Parathyroid adenoma (tissue), 2 donors: ENCODE data around the gene LEKR1.
"Not testable (repeated sequence)": the region's sequence is repeated elsewhere in the genome, so short reads cannot be mapped to it uniquely, and the experiment has no call there.

Experiments used
- H2AFZ ChIP-seq: fragments of 300-600 bp; sonication (generic); one replicate; pipeline ENCODE4 v1.7.0; 2017; ENCODE audit warnings: antibody characterized with exemption, mild to moderate bottlenecking
- H3K27ac ChIP-seq: fragments of 300-600 bp; sonication (generic); one replicate; pipeline ENCODE4 v1.7.0; 2017
- H3K27me3 ChIP-seq: fragments of 300-600 bp; sonication (generic); one replicate; pipeline ENCODE4 v1.7.0; 2017; ENCODE audit warnings: low read length; ENCODE audit not compliant: control insufficient read depth, insufficient read depth
- H3K36me3 ChIP-seq: fragments of 300-600 bp; sonication (generic); one replicate; pipeline ENCODE4 v1.7.0; 2017; ENCODE audit warnings: low read length; ENCODE audit not compliant: control insufficient read depth, insufficient read depth
- H3K4me1 ChIP-seq: fragments of 300-600 bp; sonication (generic); one replicate; pipeline ENCODE4 v1.7.0; 2017; ENCODE audit warnings: control low read depth
- H3K4me2 ChIP-seq: fragments of 300-600 bp; sonication (generic); one replicate; pipeline ENCODE4 v1.7.0; 2017; ENCODE audit warnings: low read length
- H3K4me3 ChIP-seq: fragments of 300-600 bp; sonication (generic); one replicate; pipeline ENCODE4 v1.7.0; 2017; ENCODE audit warnings: low read depth, low read length
- H3K79me2 ChIP-seq: fragments of 300-600 bp; sonication (generic); one replicate; pipeline ENCODE4 v1.7.0; 2017; ENCODE audit warnings: control low read depth
- H3K9ac ChIP-seq: fragments of 300-600 bp; sonication (generic); one replicate; pipeline ENCODE4 v1.7.0; 2017; ENCODE audit warnings: mild to moderate bottlenecking
- H3K9me3 ChIP-seq: fragments of 300-600 bp; sonication (generic); one replicate; pipeline ENCODE4 v1.7.0; 2017; ENCODE audit warnings: low read length; ENCODE audit not compliant: control insufficient read depth
- TF ChIP-seq, protein P1 (sequence below): fragments of 300-600 bp; sonication (generic); IDR thresholded peaks from one replicate; pipeline ENCODE4 v1.7.0; 2017; ENCODE audit warnings: antibody characterized with exemption, mild to moderate bottlenecking
- donor health status: primary hyperparathyroidism.

LEKR1 gene

GRCh38 chr3:156820692-156821080 lies 5.5 kb upstream of the LEKR1 start:
- Histone ChIP-seq H3K9ac (no peak overlapping the region), H3K4me1 (peaks cover 22% of the 10 kb centered on the region), H3K4me2 (no peak overlapping the region), H3K79me2 (no peaks in the 10 kb centered on the region), H2AFZ (no peak overlapping the region), H3K36me3 (no peaks in the 10 kb centered on the region), H3K27me3 (no peaks in the 10 kb centered on the region), H3K4me3 (no peak overlapping the region), H3K9me3 (no peaks in the 10 kb centered on the region), H3K27ac (no peak overlapping the region)
- TF ChIP-seq, protein P1, sequence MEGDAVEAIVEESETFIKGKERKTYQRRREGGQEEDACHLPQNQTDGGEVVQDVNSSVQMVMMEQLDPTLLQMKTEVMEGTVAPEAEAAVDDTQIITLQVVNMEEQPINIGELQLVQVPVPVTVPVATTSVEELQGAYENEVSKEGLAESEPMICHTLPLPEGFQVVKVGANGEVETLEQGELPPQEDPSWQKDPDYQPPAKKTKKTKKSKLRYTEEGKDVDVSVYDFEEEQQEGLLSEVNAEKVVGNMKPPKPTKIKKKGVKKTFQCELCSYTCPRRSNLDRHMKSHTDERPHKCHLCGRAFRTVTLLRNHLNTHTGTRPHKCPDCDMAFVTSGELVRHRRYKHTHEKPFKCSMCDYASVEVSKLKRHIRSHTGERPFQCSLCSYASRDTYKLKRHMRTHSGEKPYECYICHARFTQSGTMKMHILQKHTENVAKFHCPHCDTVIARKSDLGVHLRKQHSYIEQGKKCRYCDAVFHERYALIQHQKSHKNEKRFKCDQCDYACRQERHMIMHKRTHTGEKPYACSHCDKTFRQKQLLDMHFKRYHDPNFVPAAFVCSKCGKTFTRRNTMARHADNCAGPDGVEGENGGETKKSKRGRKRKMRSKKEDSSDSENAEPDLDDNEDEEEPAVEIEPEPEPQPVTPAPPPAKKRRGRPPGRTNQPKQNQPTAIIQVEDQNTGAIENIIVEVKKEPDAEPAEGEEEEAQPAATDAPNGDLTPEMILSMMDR, result no peak

- not testable (repeated sequence) for H3K9ac ChIP-seq, H3K79me2 ChIP-seq, H3K4me3 ChIP-seq, H3K9me3 ChIP-seq, H3K4me2 ChIP-seq, H2AFZ ChIP-seq, H3K27ac ChIP-seq, H3K36me3 ChIP-seq, H3K27me3 ChIP-seq
- H3K4me1 ChIP-seq, result peaks cover 22% of the 10 kb centered on the region
Measured at GRCh38 chr3:156822626-156823260, 3.4 kb upstream of the LEKR1 start.

GRCh38 chr3:156825795-156826143 lies 384 bp upstream of the LEKR1 start:
- TF ChIP-seq, protein P1, result no peak
- peak overlapping the region; percentile 93 for H3K9ac ChIP-seq

GRCh38 chr3:156826896-156827882 lies 1.0 kb downstream of the LEKR1 start:
- Histone ChIP-seq H3K27ac (peak overlapping the region; percentile 100), H3K9ac (peak overlapping the region; percentile 93), H3K4me2 (peak overlapping the region; percentile 96), H3K9me3 (no peaks in the 10 kb centered on the region), H3K36me3 (no peaks in the 10 kb centered on the region), H2AFZ (peak overlapping the region; percentile 93), H3K4me1 (peaks cover 15% of the 10 kb centered on the region), H3K27me3 (no peaks in the 10 kb centered on the region), H3K4me3 (peak overlapping the region; percentile 82), H3K79me2 (no peaks in the 10 kb centered on the region)
- TF ChIP-seq, protein P1, result no peak

More at GRCh38 chr3:156825795-156826143, 384 bp upstream of the LEKR1 start:
- Histone ChIP-seq H3K4me3 (peak overlapping the region; percentile 82), H3K4me2 (peak overlapping the region; percentile 96), H3K36me3 (no peaks in the 10 kb centered on the region), H3K27me3 (no peaks in the 10 kb centered on the region), H2AFZ (peak overlapping the region; percentile 93), H3K27ac (peak overlapping the region; percentile 100), H3K4me1 (peaks cover 15% of the 10 kb centered on the region), H3K79me2 (no peaks in the 10 kb centered on the region), H3K9me3 (no peaks in the 10 kb centered on the region)

- Histone ChIP-seq H3K4me1 (peaks cover 16% of the 10 kb centered on the region), H3K27me3 (no peaks in the 10 kb centered on the region), H3K27ac (no peak overlapping the region), H3K9ac (no peak overlapping the region), H3K79me2 (no peaks in the 10 kb centered on the region), H3K36me3 (no peaks in the 10 kb centered on the region), H3K4me3 (no peak overlapping the region), H2AFZ (no peak overlapping the region), H3K4me2 (no peak overlapping the region), H3K9me3 (no peaks in the 10 kb centered on the region)
- TF ChIP-seq, protein P1, result no peak
Measured at GRCh38 chr3:156831006-156831405, 4.9 kb downstream of the LEKR1 start.
